M059J (cell line): Measurements from ENCODE around the gene EME2. TPM values are rescaled to one million over a fixed set of nuclear protein-coding genes. Genes with fewer than 3 reads are reported as not detected.

Experiments
- DNase-seq: peaks from one replicate; pipeline ENCODE4 v3.0.0-alpha.2; 2012; ENCODE audit warnings: low read depth
- total RNA-seq: library from RNA; depleted of rRNA; stranded (reverse); fragments of >200 nt; shearing (Covaris generic); gene quantifications from 2 replicates; pipeline ENCODE4 v1.2.3, GENCODE V29; 2014; rRNA removed

Gene EME2
- total RNA-seq, 1 experiment from 2014 or later, result 2.2 TPM

- DNase-seq, result no peak
Observed at GRCh38 chr16:1818873-1819525, 46.4 kb downstream of the EME2 start.

- DNase-seq, result no peak
Observed at GRCh38 chr16:1819611-1820010, 47.0 kb downstream of the EME2 start.

- no peak for DNase-seq
Observed at GRCh38 chr16:1820096-1820945, 47.7 kb downstream of the EME2 start.

GRCh38 chr16:1820946-1821290, 48.3 kb downstream of the EME2 start:
- DNase-seq, result no peak

- no peak for DNase-seq
Observed at GRCh38 chr16:1821861-1822611, 49.4 kb downstream of the EME2 start.

GRCh38 chr16:1822801-1823200, 50.2 kb downstream of the EME2 start:
- no peak for DNase-seq

- DNase-seq, result peak; percentile 28
Observed at GRCh38 chr16:1823821-1824220, 51.2 kb downstream of the EME2 start.

- DNase-seq, result no peak
Observed at GRCh38 chr16:1825381-1825863, 52.8 kb downstream of the EME2 start.

Other genes with a start within 250 kb of the EME2 start
- gene TMEM204, start 239.1 kb upstream of the EME2 start, total RNA-seq, result not detected in 2 replicates
- 11.2 and 11.7 TPM in 2 replicates for gene IFT140, start 160.7 kb upstream of the EME2 start, total RNA-seq
- gene CRAMP1, start 160.4 kb upstream of the EME2 start, total RNA-seq, result 4.9 and 5.9 TPM in 2 replicates
- 126 and 168 TPM in 2 replicates for gene JPT2, start 94.5 kb upstream of the EME2 start, total RNA-seq
- gene MAPK8IP3, start 66.6 kb upstream of the EME2 start, total RNA-seq, result 7.1 and 9.4 TPM in 2 replicates
- gene NME3, start 1.3 kb upstream of the EME2 start, total RNA-seq, result not detected in 2 replicates
- gene MRPS34, start 324 bp downstream of the EME2 start, total RNA-seq, result 115 and 133 TPM in 2 replicates
- gene SPSB3, start 9.8 kb downstream of the EME2 start, total RNA-seq, result 25.9 and 29.8 TPM in 2 replicates
- 53.7 and 86.4 TPM in 2 replicates for gene NUBP2, start 10.2 kb downstream of the EME2 start, total RNA-seq
- 0.07 TPM in 1 of 2 replicates, not detected in the other for gene IGFALS, start 20.9 kb downstream of the EME2 start, total RNA-seq
- gene HAGH, start 54.0 kb downstream of the EME2 start, total RNA-seq, result 75.7 and 92.6 TPM in 2 replicates
- gene FAHD1, start 54.4 kb downstream of the EME2 start, total RNA-seq, result 53.8 and 64.0 TPM in 2 replicates
- gene MEIOB, start 99.4 kb downstream of the EME2 start, total RNA-seq, result 1.0 and 1.8 TPM in 2 replicates
- gene HS3ST6, start 145.6 kb downstream of the EME2 start, total RNA-seq, result not detected in 2 replicates
- 16.2 and 27.8 TPM in 2 replicates for gene MSRB1, start 170.4 kb downstream of the EME2 start, total RNA-seq
- gene RPL3L, start 181.9 kb downstream of the EME2 start, total RNA-seq, result 0.52 TPM in 1 of 2 replicates, not detected in the other
- 287 and 304 TPM in 2 replicates for gene NDUFB10, start 186.7 kb downstream of the EME2 start, total RNA-seq
- 1,628 and 1,651 TPM in 2 replicates for gene RPS2, start 192.0 kb downstream of the EME2 start, total RNA-seq
- not detected in 2 replicates for gene RNF151, start 194.0 kb downstream of the EME2 start, total RNA-seq
- 42.2 and 76.8 TPM in 2 replicates for gene TBL3, start 199.2 kb downstream of the EME2 start, total RNA-seq
- not detected in 2 replicates for gene NOXO1, start 208.7 kb downstream of the EME2 start, total RNA-seq
- 11.7 and 21.0 TPM in 2 replicates for gene GFER, start 211.4 kb downstream of the EME2 start, total RNA-seq
- gene SYNGR3, start 217.2 kb downstream of the EME2 start, total RNA-seq, result 3.4 and 7.1 TPM in 2 replicates
- 21.3 and 23.9 TPM in 2 replicates for gene ZNF598, start 237.0 kb downstream of the EME2 start, total RNA-seq
- 0.12 TPM in 1 of 2 replicates, not detected in the other for gene NPW, start 247.0 kb downstream of the EME2 start, total RNA-seq